Ovary (tissue), 9 donors: ENCODE data around the gene CALD1. TPM values are rescaled to one million over a fixed set of nuclear protein-coding genes. Genes with fewer than 3 reads are reported as not detected.
A peak's percentile ranks its signal among the peaks of the same experiment; 100 is the strongest.

ENCODE experiments used
- DNase-seq, 5 donors: peaks; one replicate each; pipeline ENCODE4 v3.0.0-alpha.2; 2019 to 2020
- H3K27ac ChIP-seq, 2 donors: fragments of 200-600 bp; one replicate each; pipeline versions ENCODE4 v1.5.1 to v1.8.0; 2019 to 2022
- H3K27me3 ChIP-seq: fragments of 200-600 bp; one replicate; pipeline ENCODE4 v1.8.0; 2022
- H3K36me3 ChIP-seq: fragments of 200-600 bp; sonication (generic); one replicate; pipeline ENCODE4 v1.5.1; 2019
- H3K4me1 ChIP-seq: one replicate; pipeline ENCODE4 v1.8.1; 2013; ENCODE audit warnings: mild to moderate bottlenecking, moderate library complexity; ENCODE audit not compliant: insufficient read depth
- H3K4me3 ChIP-seq: fragments of 200-600 bp; sonication (generic); one replicate; pipeline ENCODE4 v1.5.1; 2017
- H3K9me3 ChIP-seq, 2 donors: fragments of 200-600 bp in 1 of 2; sonication (generic) in 1 of 2; one replicate each; pipeline versions ENCODE4 v1.5.1 to v1.8.1; 2013 to 2019; ENCODE audit warnings: mild to moderate bottlenecking in 1 of 2, moderate library complexity in 1 of 2
- EP300 ChIP-seq: sonication (generic); formaldehyde crosslinking; IDR thresholded peaks from one replicate; pipeline ENCODE4 v1.6.1; 2017; ENCODE audit warnings: antibody characterized with exemption
- POLR2A ChIP-seq: fragments of 450-650 bp; IDR thresholded peaks from one replicate; pipeline ENCODE4 v1.6.1; 2017; ENCODE audit warnings: antibody characterized with exemption, mild to moderate bottlenecking, moderate library complexity
- WGBS, 3 donors: extraction: QIAGEN DNeasy Blood & Tissue Kit in 1 of 3; methylation state at CpG; one replicate each; pipeline versions ENCODE4 v1.1.5 to v1.1.7; 2013 to 2017; 5-methylcytosine and 5-hydroxymethylcytosine counted together
- intact Hi-C, 4 donors: fragments of 100-400 bp; cut with DNase I; formaldehyde crosslinking; loops; one replicate each; pipeline versions ENCODE4 v1.11.0 to v1.15.1; 2022 to 2023
- polyA plus RNA-seq, 2 donors: library from polyadenylated mRNA; stranded (reverse); fragments of 200-250 nt in 1 of 2; fragments of 350-450 nt in 1 of 2; fragmentation: Illumina TruSeq in 1 of 2; extraction: RNeasy Lipid Tissue Mini Kit (QIAGEN cat#74804) in 1 of 2; gene quantifications; one replicate each; pipeline ENCODE4 v1.2.3, GENCODE V29; 2013 to 2014
- total RNA-seq, 7 donors: library from RNA; depleted of rRNA in 2 of 7; stranded (reverse); fragments of >200 nt in 2 of 7; fragmentation: NEBNext Ultra II Directional in 3 of 7; extraction: Animal tissue kit (Norgen Biotek cat#: 25700) in 3 of 7; gene quantifications; one replicate each; pipeline versions ENCODE4 v1.1.0 to v1.2.4, GENCODE V29; 2016 to 2023
- TF ChIP-seq, protein P1 (sequence below), 3 donors: fragments of 450-650 bp in 2 of 3; fragments of 200-600 bp in 1 of 3; IDR thresholded peaks; one replicate each; pipeline versions ENCODE4 v1.5.1 to v1.8.0; 2016 to 2022; ENCODE audit warnings: antibody characterized with exemption in 3 of 3, mild to moderate bottlenecking in 1 of 3
- donor health status: DM: no; HTN: no; CAD: no; lungs with moderate emphysema.
- donor health status: DM: no; HTN: no; CAD: no.
- donor health status: Bipolar disorder and iron deficiency.
- donor health status: DM: yes; HTN: yes; CAD: no.
- donor health status: DM: no; HTN: no; CAD: no.
- donor health status: DM: yes; HTN: yes; CAD: no.

CALD1 gene
- total and polyA plus RNA-seq, 9 donors = 306 to 697 (median 463) TPM

DNA sequence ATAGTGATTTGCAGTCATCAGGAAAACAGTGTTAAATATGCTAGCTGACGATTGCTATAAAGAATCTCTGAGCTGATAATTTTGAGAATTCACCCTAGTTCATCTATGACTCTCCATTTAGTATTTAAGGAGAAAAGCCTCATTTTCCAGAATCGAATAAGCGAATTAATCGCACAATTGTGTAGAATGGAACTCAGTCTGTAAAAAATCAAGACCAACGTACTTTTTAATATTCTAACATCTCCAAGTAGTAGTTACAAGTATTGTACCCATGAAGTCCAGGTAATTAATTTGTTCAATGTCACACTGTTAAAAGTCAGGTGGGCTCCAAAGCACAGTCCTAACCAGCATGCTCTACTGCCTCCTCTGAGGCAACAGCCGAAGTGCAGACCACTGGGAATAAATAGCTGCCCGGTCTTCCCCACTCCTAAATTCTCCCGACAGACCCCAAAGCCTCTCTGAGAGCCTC is 206.5 kb downstream of the CALD1 start:
- DNase-seq = no peak
- Histone ChIP-seq H3K9me3 (no peaks in the 10 kb centered on the region), H3K27ac (peak overlapping the region in 1 of 2 donors; percentile 87), H3K4me1 (no peaks in the 10 kb centered on the region), H3K36me3 (no peaks in the 10 kb centered on the region), H3K4me3 (peak overlapping the region; percentile 79), H3K27me3 (no peaks in the 10 kb centered on the region)
- intact Hi-C loops = loop anchor here in 1 of 4 donors (10.0 kb wide), 1 partner anchor 179 kb away; no protein-coding TSS in a partner anchor
- 40 to 46% (median 40%) methylated on average over 8 of the region's 8 CpGs for WGBS, 3 donors
- TF ChIP-seq EP300 = no peak
- TF ChIP-seq POLR2A = no peak
- TF ChIP-seq, protein P1, sequence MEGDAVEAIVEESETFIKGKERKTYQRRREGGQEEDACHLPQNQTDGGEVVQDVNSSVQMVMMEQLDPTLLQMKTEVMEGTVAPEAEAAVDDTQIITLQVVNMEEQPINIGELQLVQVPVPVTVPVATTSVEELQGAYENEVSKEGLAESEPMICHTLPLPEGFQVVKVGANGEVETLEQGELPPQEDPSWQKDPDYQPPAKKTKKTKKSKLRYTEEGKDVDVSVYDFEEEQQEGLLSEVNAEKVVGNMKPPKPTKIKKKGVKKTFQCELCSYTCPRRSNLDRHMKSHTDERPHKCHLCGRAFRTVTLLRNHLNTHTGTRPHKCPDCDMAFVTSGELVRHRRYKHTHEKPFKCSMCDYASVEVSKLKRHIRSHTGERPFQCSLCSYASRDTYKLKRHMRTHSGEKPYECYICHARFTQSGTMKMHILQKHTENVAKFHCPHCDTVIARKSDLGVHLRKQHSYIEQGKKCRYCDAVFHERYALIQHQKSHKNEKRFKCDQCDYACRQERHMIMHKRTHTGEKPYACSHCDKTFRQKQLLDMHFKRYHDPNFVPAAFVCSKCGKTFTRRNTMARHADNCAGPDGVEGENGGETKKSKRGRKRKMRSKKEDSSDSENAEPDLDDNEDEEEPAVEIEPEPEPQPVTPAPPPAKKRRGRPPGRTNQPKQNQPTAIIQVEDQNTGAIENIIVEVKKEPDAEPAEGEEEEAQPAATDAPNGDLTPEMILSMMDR (IDR thresholded peaks at IDR 0.05) = no peak

DNA sequence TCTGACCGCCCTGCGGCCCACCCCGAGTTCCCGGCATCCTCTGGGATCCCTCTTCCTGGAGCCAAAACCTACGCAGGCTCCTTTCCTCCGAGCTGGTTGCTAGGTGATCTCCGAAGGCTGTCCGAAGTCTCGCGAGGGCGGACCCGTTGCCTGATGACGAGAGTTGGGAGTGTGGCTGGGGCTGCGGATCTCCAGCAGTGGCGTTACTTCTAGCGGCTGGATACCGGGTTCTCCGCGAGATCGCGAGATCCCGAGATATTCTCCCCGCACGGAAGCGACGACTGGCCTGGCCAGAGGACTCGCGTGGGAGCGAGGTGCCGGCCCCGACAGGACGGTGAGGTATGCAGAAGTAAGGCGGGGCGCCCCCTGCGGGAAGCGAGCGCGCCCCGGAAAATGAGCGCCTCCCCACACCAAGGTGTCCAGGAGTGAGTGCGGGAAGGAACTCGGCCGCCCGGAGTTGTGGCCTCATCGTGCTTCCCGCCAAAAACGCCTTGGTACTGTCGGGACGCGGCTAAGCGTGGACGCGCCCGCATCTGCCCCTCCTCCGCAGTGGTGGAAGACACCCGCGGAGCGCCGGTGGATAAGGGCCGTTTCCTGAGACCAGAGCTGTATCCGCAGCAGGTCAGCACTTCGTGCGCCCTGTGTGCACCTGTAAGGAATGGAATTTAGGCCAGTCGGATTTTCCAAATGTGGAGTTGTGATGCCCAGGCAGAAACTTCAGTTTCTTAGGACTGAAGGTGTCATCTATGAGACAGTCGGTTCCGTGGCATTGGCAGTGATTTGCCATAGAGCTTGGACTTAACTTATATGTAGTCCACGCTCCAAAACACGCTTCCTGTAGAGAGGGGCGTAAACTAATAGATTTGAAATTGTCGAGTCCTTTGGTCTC is 207.2 kb downstream of the CALD1 start, which contains the start of gene AGBL3:
Gene AGBL3 (plus strand): TSS at position 146 of the 889 bp plus-strand sequence. CDS start 1,426 bp downstream, outside the sequence.
- Histone ChIP-seq H3K4me1 (peaks cover 4% of the 10 kb centered on the region), H3K4me3 (peak within 1 kb of the TSS; percentile 79)
- intact Hi-C loops = loop anchor here in 1 of 4 donors (10.0 kb wide), 1 partner anchor 178 kb away; no protein-coding TSS in a partner anchor

DNA sequence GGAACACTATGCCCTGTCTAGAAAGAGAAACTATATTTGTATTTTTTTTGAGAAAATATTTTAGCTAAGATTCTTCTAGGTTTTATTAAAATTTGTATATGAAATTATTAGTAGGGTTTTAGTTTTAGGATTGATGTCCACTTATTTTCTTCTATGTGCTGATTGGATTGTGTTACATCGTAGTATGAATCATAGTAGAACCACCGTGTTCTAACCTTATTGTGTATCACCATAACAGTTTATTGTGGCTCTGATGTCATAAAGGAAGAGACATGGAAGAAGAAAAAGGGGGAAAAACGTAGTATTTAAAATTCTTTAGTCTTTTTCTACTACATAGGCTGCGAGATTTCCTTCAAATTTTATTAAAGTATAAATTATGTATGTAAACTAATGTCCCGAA is 208.7 kb downstream of the CALD1 start:
- no peaks in the 10 kb centered on the region for H3K9me3 ChIP-seq
- no peaks in the 10 kb centered on the region for H3K27me3 ChIP-seq
- H3K4me1 ChIP-seq = peaks cover 8% of the 10 kb centered on the region
- DNase-seq = no peak
- intact Hi-C loops = loop anchor here in 1 of 4 donors (10.0 kb wide), 1 partner anchor 177 kb away; no protein-coding TSS in a partner anchor
- no peak overlapping the region for H3K4me3 ChIP-seq
- TF ChIP-seq EP300 (no peak), POLR2A (no peak)
- TF ChIP-seq, protein P1 (IDR thresholded peaks at IDR 0.05) = no peak
- WGBS, 3 donors = 78 to 87% (median 83%) methylated on average over 5 of the region's 5 CpGs
- no peak overlapping the region for H3K27ac ChIP-seq
- H3K36me3 ChIP-seq = no peaks in the 10 kb centered on the region

More for the DNA sequence above, 207.2 kb downstream of the CALD1 start, which contains the start of gene AGBL3:
- 0 to 1% (median 1%) methylated on average over 48 to 70 of the region's 70 CpGs for WGBS, 3 donors
- TF ChIP-seq, protein P1 (IDR thresholded peaks at IDR 0.05) = peak; percentile 59 to 89 (median 83)
- TF ChIP-seq POLR2A = peak; percentile 69
- TF ChIP-seq EP300 = no peak
- Histone ChIP-seq H3K36me3 (no peaks in the 10 kb centered on the region), H3K27ac (peak within 1 kb of the TSS; percentile 70 to 87), H3K27me3 (no peaks in the 10 kb centered on the region), H3K9me3 (no peaks in the 10 kb centered on the region)
- peak; percentile 96 to 99 (median 98) for DNase-seq

DNA sequence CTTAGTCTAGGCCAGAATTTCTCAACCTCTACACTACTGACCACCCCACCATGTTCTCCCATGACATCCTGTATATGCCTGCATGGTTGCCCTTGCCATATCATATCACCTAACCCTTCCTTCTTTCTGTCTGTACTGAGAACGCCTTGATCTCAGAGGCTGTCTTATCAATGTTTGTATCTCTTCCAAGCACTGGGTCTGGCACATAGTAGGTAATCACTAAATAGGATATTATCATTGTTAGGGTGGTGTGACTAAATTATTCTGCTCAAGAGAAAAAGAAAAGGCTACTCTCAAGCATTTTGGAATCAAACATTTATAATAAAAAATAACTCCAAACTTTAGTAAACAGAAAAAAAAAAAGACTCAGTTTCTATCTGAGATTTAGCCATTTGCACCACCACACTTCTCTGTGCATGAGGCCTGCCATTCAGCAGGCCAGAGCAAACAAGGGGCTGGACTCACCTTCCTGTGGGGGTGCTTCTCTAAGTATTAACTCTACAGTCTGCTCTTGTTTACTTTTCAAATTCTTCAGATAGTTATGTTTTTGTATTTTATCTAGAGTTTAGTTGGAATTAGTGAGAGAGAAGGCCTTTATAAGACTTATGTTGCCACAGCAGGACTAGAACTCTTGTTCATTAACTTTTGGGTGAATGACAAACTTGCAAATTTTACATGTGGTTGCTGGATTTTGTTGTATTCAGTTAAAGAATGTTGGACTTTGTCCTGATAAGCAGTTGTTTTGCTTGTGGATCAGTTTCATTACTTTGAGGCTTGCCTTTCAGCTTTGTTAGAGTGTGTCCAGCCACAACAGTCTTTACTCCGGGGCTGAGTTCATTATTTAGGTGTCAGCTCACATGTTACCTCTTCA is 212.3 kb downstream of the CALD1 start:
- no peak for DNase-seq
- H3K9me3 ChIP-seq = no peaks in the 10 kb centered on the region
- no peaks in the 10 kb centered on the region for H3K36me3 ChIP-seq
- intact Hi-C loops = loop anchor here in 1 of 4 donors (10.0 kb wide), 1 partner anchor 173 kb away; no protein-coding TSS in a partner anchor
- no peaks in the 10 kb centered on the region for H3K27me3 ChIP-seq
- TF ChIP-seq POLR2A = no peak
- TF ChIP-seq, protein P1 (IDR thresholded peaks at IDR 0.05) = no peak
- no peak for TF ChIP-seq EP300
- peaks cover 19% of the 10 kb centered on the region for H3K4me1 ChIP-seq
- peak overlapping the region in 1 of 2 donors; percentile 40 for H3K27ac ChIP-seq
- no peak overlapping the region for H3K4me3 ChIP-seq
- 43 to 46% (median 43%) methylated on average over 2 of the region's 2 CpGs for WGBS, 3 donors
